Measurements from ENCODE around the gene NSG1. TPM values are rescaled to one million over a fixed set of nuclear protein-coding genes. Genes with fewer than 3 reads are reported as not detected.

The NSG1 gene
- total and polyA plus RNA-seq, 9 of the 15 experiments (the other 6 are each of a cell fraction or from before 2014, with no cell fraction given): not detected

DNA sequence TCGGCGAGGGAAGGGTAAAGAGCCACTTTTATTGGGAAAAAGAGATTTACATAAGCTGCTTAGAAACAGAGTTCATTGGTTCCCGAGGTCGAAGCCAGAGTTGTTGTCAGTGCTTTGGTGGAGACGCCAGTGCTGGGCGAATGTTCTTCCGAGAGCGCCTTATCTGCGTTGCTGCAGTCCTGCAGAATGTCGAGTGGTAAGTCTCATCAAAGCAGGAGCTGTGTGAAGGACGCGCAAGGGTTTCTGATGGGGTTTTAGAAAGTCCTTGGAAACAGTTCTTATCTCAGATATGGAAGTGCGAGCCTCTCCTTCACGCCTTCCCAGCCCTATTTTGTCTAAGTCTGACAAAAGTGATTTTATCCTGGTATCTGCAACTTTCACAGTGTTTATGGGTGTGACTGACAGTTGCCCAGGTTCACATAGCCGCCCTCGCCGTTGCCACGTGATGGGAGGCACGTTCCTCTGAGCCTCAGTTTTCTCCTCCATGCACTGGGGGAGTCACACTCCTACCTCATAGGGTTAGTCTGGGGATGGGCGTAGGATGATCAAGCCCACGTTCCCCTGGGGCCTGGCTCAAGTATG, 47.3 kb upstream of the NSG1 start (continued):
- TF ChIP-seq XRCC5 (IDR thresholded peaks at IDR 0.05; ENCODE audit: low read depth, low read length): no peak
- TF ChIP-seq HEY1 (CRISPR knock-in tag; IDR thresholded peaks at IDR 0.05; ENCODE audit: borderline replicate concordance): no peak
- TF ChIP-seq RCOR1 (IDR thresholded peaks at IDR 0.05; ENCODE audit: borderline replicate concordance in 1 of 2, low read depth in 2 of 2, low read length in 2 of 2): peak in 1 of 2 experiments; percentile 61; a peak in 2 of 4 replicates
- TF ChIP-seq ZKSCAN3 (CRISPR knock-in tag; IDR thresholded peaks at IDR 0.05): no peak
- TF ChIP-seq TEAD1 (CRISPR knock-in tag; IDR thresholded peaks at IDR 0.05): 0 out of 4 replicates have a peak, but pooled peaks of 1 of the 2 experiments have one; percentile 13
- TF ChIP-seq TBP (optimal IDR thresholded peaks at IDR 0.05; ENCODE audit: low read depth, low read length): no peak
- TF ChIP-seq ESRRA (IDR thresholded peaks at IDR 0.05; ENCODE audit: borderline replicate concordance, low read depth): peak; percentile 61
- TF ChIP-seq, protein P1, sequence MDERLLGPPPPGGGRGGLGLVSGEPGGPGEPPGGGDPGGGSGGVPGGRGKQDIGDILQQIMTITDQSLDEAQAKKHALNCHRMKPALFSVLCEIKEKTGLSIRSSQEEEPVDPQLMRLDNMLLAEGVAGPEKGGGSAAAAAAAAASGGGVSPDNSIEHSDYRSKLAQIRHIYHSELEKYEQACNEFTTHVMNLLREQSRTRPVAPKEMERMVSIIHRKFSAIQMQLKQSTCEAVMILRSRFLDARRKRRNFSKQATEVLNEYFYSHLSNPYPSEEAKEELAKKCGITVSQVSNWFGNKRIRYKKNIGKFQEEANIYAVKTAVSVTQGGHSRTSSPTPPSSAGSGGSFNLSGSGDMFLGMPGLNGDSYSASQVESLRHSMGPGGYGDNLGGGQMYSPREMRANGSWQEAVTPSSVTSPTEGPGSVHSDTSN (CRISPR knock-in tag; IDR thresholded peaks at IDR 0.05; ENCODE audit: low read depth): 0 out of 2 replicates have a peak, but pooled peaks have one; percentile 9
- TF ChIP-seq, protein P1 (tag; conservative IDR thresholded peaks at IDR 0.05; ENCODE audit: low read depth): peak; percentile 48
- peak; percentile 10; the same call in 1 of the 2 replicates for TF ChIP-seq MTA2 (IDR thresholded peaks at IDR 0.05; ENCODE audit: low read depth)
- TF ChIP-seq ZFP36 (IDR thresholded peaks at IDR 0.05; ENCODE audit: low read depth, low read length, partially characterized antibody): peak; percentile 61
- TF ChIP-seq ARID1B (IDR thresholded peaks at IDR 0.05): peak; percentile 74
- TF ChIP-seq, protein P2, sequence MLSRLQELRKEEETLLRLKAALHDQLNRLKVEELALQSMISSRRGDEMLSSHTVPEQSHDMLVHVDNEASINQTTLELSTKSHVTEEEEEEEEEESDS (CRISPR knock-in tag; IDR thresholded peaks at IDR 0.05): no peak
- peak; percentile 86 for TF ChIP-seq CBFA2T3 (IDR thresholded peaks at IDR 0.05)
- peak; percentile 34 to 36; a peak in 1 of 4 replicates for TF ChIP-seq FOXK2 (conservative IDR thresholded peaks at IDR 0.05 in 1 of 2, IDR thresholded peaks at IDR 0.05 in 1 of 2; ENCODE audit: low read depth in 2 of 2)
- peak; percentile 68; the same call in 1 of the 2 replicates for TF ChIP-seq RAD51 (IDR thresholded peaks at IDR 0.05; ENCODE audit: borderline replicate concordance, low read depth)
- no peak for TF ChIP-seq ZBTB1 (CRISPR knock-in tag; IDR thresholded peaks at IDR 0.05; ENCODE audit: borderline replicate concordance, low read depth)
- TF ChIP-seq MEF2D (tag; conservative IDR thresholded peaks at IDR 0.05; ENCODE audit: low read depth): no peak
- TF ChIP-seq RBM14 (IDR thresholded peaks at IDR 0.05; ENCODE audit: borderline replicate concordance, insufficient read depth, low read depth, low read length): no peak
- 0 out of 2 replicates have a peak, but pooled peaks have one; percentile 14 for TF ChIP-seq CHD2 (IDR thresholded peaks at IDR 0.05; ENCODE audit: low read depth, low read length)
- TF ChIP-seq CXXC5 (CRISPR knock-in tag; IDR thresholded peaks at IDR 0.05): peak; percentile 88
- no peak for TF ChIP-seq MCM2 (IDR thresholded peaks at IDR 0.05; ENCODE audit: low read depth)
- peak; percentile 64 for TF ChIP-seq CBFA2T2 (conservative IDR thresholded peaks at IDR 0.05)
- peak; percentile 75 for TF ChIP-seq DPF2 (IDR thresholded peaks at IDR 0.05)
- no peak for TF ChIP-seq NFE2L1 (tag; IDR thresholded peaks at IDR 0.05; ENCODE audit: borderline replicate concordance, low read depth)
- no peak for TF ChIP-seq XRCC4 (IDR thresholded peaks at IDR 0.05; ENCODE audit: extremely low read depth, insufficient read depth, insufficient read length)
- no peak for TF ChIP-seq SUPT5H (IDR thresholded peaks at IDR 0.05)
